Prostate gland (tissue), 2 donors: Measurements from ENCODE around the gene PRPS1L1. TPM values are rescaled to one million over a fixed set of nuclear protein-coding genes. Genes with fewer than 3 reads are reported as not detected.

ENCODE experiments used
- DNase-seq: peaks from one replicate; pipeline ENCODE4 v3.0.0-alpha.2; 2019; ENCODE audit warnings: low spot score
- H3K27ac ChIP-seq, 2 donors: fragments of 200-600 bp; sonication (generic); 2 replicates each; pipeline ENCODE4 v1.5.1; 2017 to 2019
- H3K27me3 ChIP-seq: fragments of 200-600 bp; sonication (generic); replicated peaks from 2 replicates; pipeline ENCODE4 v1.5.1; 2019; ENCODE audit not compliant: insufficient read depth
- H3K36me3 ChIP-seq, 2 donors: fragments of 200-600 bp; sonication (generic); 1 replicate in 1 of 2; 2 replicates in 1 of 2; pipeline versions ENCODE4 v1.5.1 to v1.8.1; 2017 to 2019
- H3K4me1 ChIP-seq: fragments of 200-600 bp; sonication (generic); replicated peaks from 2 replicates; pipeline ENCODE4 v1.5.1; 2019
- H3K4me3 ChIP-seq, 2 donors: fragments of 200-600 bp; sonication (generic); 2 replicates each; pipeline ENCODE4 v1.5.1; 2017 to 2019
- H3K9me3 ChIP-seq: fragments of 200-600 bp; sonication (generic); 2 replicates; pipeline ENCODE4 v1.5.1; 2017
- CTCF ChIP-seq, 4 experiments: fragments of 200-600 bp in 2 of 4; fragments of 450-650 bp in 2 of 4; sonication (generic) in 2 of 4; IDR thresholded peaks; 1 replicate in 3 of 4; 2 replicates in 1 of 4; pipeline ENCODE4 v1.5.1; 2016 to 2019; ENCODE audit warnings: antibody characterized with exemption in 4 of 4, mild to moderate bottlenecking in 2 of 4, moderate library complexity in 2 of 4
- POLR2A ChIP-seq: fragments of 450-650 bp; IDR thresholded peaks from one replicate; pipeline ENCODE4 v1.6.1; 2016; ENCODE audit warnings: antibody characterized with exemption, mild to moderate bottlenecking
- POLR2AphosphoS5 ChIP-seq: sonication (generic); formaldehyde crosslinking; IDR thresholded peaks from one replicate; pipeline ENCODE4 v1.6.1; 2017; ENCODE audit warnings: antibody characterized with exemption
- WGBS: methylation state at CpG from one replicate; pipeline ENCODE4 v1.1.5; 2018; 5-methylcytosine and 5-hydroxymethylcytosine counted together
- intact Hi-C: fragments of 100-400 bp; cut with DNase I; formaldehyde crosslinking; loops from one replicate; pipeline ENCODE4 v1.14.2; 2022
- total RNA-seq, 2 donors: library from RNA; depleted of rRNA; stranded (reverse); fragments of >200 nt; gene quantifications; one replicate each; pipeline ENCODE4 v1.1.0, GENCODE V29; 2016

The PRPS1L1 gene
- total RNA-seq, 2 donors from 2014 or later, result 2.7 TPM; not detected in 1

GRCh38 chr7:17998692-17999091, 29.0 kb downstream of the PRPS1L1 start:
- H3K27ac ChIP-seq, result no peak overlapping the region
- no peaks in the 10 kb centered on the region for H3K27me3 ChIP-seq
- no peaks in the 10 kb centered on the region for H3K4me1 ChIP-seq
- intact Hi-C loops, result no loop called here
- DNase-seq, result no peak
- no peak overlapping the region for H3K4me3 ChIP-seq
- no peaks in the 10 kb centered on the region for H3K9me3 ChIP-seq
- TF ChIP-seq POLR2A, result no peak
- no peak for TF ChIP-seq CTCF (IDR thresholded peaks at IDR 0.05)
- no peak for TF ChIP-seq POLR2AphosphoS5
- no peaks in the 10 kb centered on the region for H3K36me3 ChIP-seq
- 92% methylated on average over 2 of the region's 2 CpGs for WGBS

GRCh38 chr7:17996442-17997223, 31.0 kb downstream of the PRPS1L1 start:
- DNase-seq, result no peak
- intact Hi-C loops, result no loop called here
- Histone ChIP-seq H3K4me3 (no peak overlapping the region), H3K36me3 (no peaks in the 10 kb centered on the region), H3K4me1 (no peaks in the 10 kb centered on the region), H3K9me3 (no peaks in the 10 kb centered on the region), H3K27me3 (no peaks in the 10 kb centered on the region), H3K27ac (no peak overlapping the region)
- TF ChIP-seq POLR2AphosphoS5 (no peak), CTCF (IDR thresholded peaks at IDR 0.05) (no peak), POLR2A (no peak)
- WGBS, result 86% methylated on average over 1 of the region's 1 CpG

DNA sequence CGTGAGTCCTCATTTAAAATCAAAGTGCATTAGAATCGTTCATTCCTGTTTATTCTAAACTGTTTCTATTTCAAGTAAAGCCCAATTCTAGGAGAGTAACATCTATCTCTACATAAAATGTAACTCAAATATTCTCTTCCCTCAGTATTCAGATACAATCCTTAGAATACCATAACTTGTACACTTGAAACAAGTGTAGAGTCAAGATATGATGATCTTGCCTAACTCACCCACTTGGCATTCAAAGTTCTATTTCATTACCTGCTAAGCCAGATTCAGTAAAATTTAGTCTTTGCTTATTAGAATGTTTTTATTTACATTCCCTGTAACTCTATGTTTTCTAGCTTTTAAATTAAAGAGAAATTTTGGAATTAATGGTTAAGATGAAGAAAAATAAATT, 31.6 kb downstream of the PRPS1L1 start:
- DNase-seq, result no peak
- Histone ChIP-seq H3K4me3 (no peak overlapping the region), H3K4me1 (no peaks in the 10 kb centered on the region), H3K27me3 (no peaks in the 10 kb centered on the region), H3K36me3 (no peaks in the 10 kb centered on the region), H3K27ac (no peak overlapping the region), H3K9me3 (no peaks in the 10 kb centered on the region)
- intact Hi-C loops, result no loop called here
- TF ChIP-seq POLR2AphosphoS5 (no peak), CTCF (IDR thresholded peaks at IDR 0.05) (no peak), POLR2A (no peak)
- 91% methylated on average over 2 of the region's 2 CpGs for WGBS

GRCh38 chr7:17994079-17994850, 33.4 kb downstream of the PRPS1L1 start:
- Histone ChIP-seq H3K4me1 (no peaks in the 10 kb centered on the region), H3K27ac (no peak overlapping the region), H3K9me3 (no peaks in the 10 kb centered on the region), H3K36me3 (no peaks in the 10 kb centered on the region), H3K27me3 (no peaks in the 10 kb centered on the region), H3K4me3 (no peak overlapping the region)
- 82% methylated on average over 5 of the region's 5 CpGs for WGBS
- no peak for DNase-seq
- TF ChIP-seq CTCF (IDR thresholded peaks at IDR 0.05), result no peak
- TF ChIP-seq POLR2A, result no peak
- TF ChIP-seq POLR2AphosphoS5, result no peak
- intact Hi-C loops, result no loop called here
